A549 (cell line): ENCODE measurements around the gene GPM6B.

Experiments
- CTCF ChIP-seq: fragments of >200 bp; sonication (Bioruptor Twin); formaldehyde crosslinking; IDR thresholded peaks from 3 replicates; pipeline ENCODE4 v1.5.1; 2016
- RAD21 ChIP-seq, 2 experiments: fragments of >200 bp in 1 of 2; sonication (Bioruptor Twin) in 1 of 2; formaldehyde crosslinking in 1 of 2; IDR thresholded peaks in 1 of 2; conservative IDR thresholded peaks in 1 of 2; 2 replicates in 1 of 2; 3 replicates in 1 of 2; pipeline ENCODE4 v1.6.1; 2012 to 2018; ENCODE audit warnings: inconsistent platforms in 1 of 2
- RNF2 ChIP-seq: fragments of 200-600 bp; sonication (generic); IDR thresholded peaks from 2 replicates; pipeline ENCODE4 v1.6.1; 2016; ENCODE audit warnings: low read depth, mild to moderate bottlenecking, antibody characterized with exemption, moderate library complexity, borderline replicate concordance
- USF2 ChIP-seq: fragments of 450-650 bp; IDR thresholded peaks from 2 replicates; pipeline ENCODE4 v1.6.1; 2014; ENCODE audit warnings: antibody characterized with exemption

DNA sequence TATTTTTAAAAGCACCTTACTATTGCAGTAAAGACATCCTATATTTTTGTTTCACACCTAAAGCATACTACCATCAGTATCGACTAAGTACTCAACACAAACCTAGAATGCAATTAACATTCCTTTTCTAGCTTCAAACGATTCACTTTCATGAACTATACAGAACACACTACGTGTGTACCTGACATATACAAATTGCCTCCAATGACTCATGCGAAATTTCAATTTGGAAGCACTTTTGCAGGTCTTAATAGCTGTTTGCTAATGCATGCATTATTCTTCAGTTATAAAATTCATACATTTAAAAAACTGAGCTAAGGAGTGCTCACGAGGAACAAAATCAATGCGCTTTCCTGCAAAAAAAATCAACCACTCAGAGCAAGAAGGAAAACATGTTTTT lies 19.7 kb upstream of the GPM6B start:
- TF ChIP-seq CTCF (no peak), RNF2 (no peak), USF2 (no peak), RAD21 (conservative IDR thresholded peaks at IDR 0.05 in 1 of 2, IDR thresholded peaks at IDR 0.05 in 1 of 2) (no peak)
